ENCODE measurements around the gene CCDC68.

Gene CCDC68

GRCh38 chr18:54899500-54899899 lies 59.8 kb downstream of the CCDC68 start:
- Histone ChIP-seq H3K27me3 (replicated peaks; ENCODE audit: insufficient read depth, low read length) (no peaks in the 10 kb centered on the region), H2AFZ (ENCODE audit: low read length) (no peak overlapping the region), H3K4me2 (ENCODE audit: low read depth, low read length) (no peak overlapping the region), H3K9me3 (replicated peaks; ENCODE audit: insufficient read depth, low read length) (no peaks in the 10 kb centered on the region), H3K79me2 (ENCODE audit: low read length) (no peaks in the 10 kb centered on the region), H3K27ac (ENCODE audit: low read length) (no peak overlapping the region), H3K36me3 (replicated peaks; ENCODE audit: insufficient read depth, low read length) (no peaks in the 10 kb centered on the region), H3K4me1 (ENCODE audit: low read length) (no peaks in the 10 kb centered on the region), H3F3A (ENCODE audit: insufficient read depth, low read length) (no peaks in the 10 kb centered on the region), H4K20me1 (ENCODE audit: insufficient read depth, low read length) (no peaks in the 10 kb centered on the region), H3K9me2 (replicated peaks; ENCODE audit: insufficient read depth, low read length) (no peaks in the 10 kb centered on the region), H3K9ac (ENCODE audit: low read length) (no peak overlapping the region), H3K4me3 (ENCODE audit: low read length) (no peak overlapping the region)
- DNase-seq = no peak
- TF ChIP-seq CTCF (IDR thresholded peaks at IDR 0.05; ENCODE audit: low read length) (no peak), EZH2phosphoT487 (IDR thresholded peaks at IDR 0.05; ENCODE audit: low read length) (no peak), EZH2 (optimal IDR thresholded peaks at IDR 0.05; ENCODE audit: low read depth, low read length) (no peak)

- Histone ChIP-seq H3K27me3 (replicated peaks; ENCODE audit: insufficient read depth, low read length) (no peaks in the 10 kb centered on the region), H3K27ac (ENCODE audit: low read length) (no peak overlapping the region), H3K79me2 (ENCODE audit: low read length) (no peaks in the 10 kb centered on the region), H3K9me2 (replicated peaks; ENCODE audit: insufficient read depth, low read length) (no peaks in the 10 kb centered on the region), H3K4me3 (ENCODE audit: low read length) (no peak overlapping the region), H2AFZ (ENCODE audit: low read length) (no peak overlapping the region), H3K9me3 (replicated peaks; ENCODE audit: insufficient read depth, low read length) (no peaks in the 10 kb centered on the region), H4K20me1 (ENCODE audit: insufficient read depth, low read length) (no peaks in the 10 kb centered on the region), H3K4me1 (ENCODE audit: low read length) (no peaks in the 10 kb centered on the region), H3F3A (ENCODE audit: insufficient read depth, low read length) (no peaks in the 10 kb centered on the region), H3K4me2 (ENCODE audit: low read depth, low read length) (no peak overlapping the region), H3K9ac (ENCODE audit: low read length) (no peak overlapping the region), H3K36me3 (replicated peaks; ENCODE audit: insufficient read depth, low read length) (no peaks in the 10 kb centered on the region)
- no peak for DNase-seq
- no peak for TF ChIP-seq EZH2phosphoT487 (IDR thresholded peaks at IDR 0.05; ENCODE audit: low read length)
- no peak for TF ChIP-seq EZH2 (optimal IDR thresholded peaks at IDR 0.05; ENCODE audit: low read depth, low read length)
- TF ChIP-seq CTCF (IDR thresholded peaks at IDR 0.05; ENCODE audit: low read length) = no peak
These were observed 70.3 kb downstream of the CCDC68 start for GRCh38 chr18:54888933-54889332.

- Histone ChIP-seq H3F3A (ENCODE audit: insufficient read depth, low read length) (no peaks in the 10 kb centered on the region), H3K9me2 (replicated peaks; ENCODE audit: insufficient read depth, low read length) (no peaks in the 10 kb centered on the region), H2AFZ (ENCODE audit: low read length) (no peak overlapping the region), H3K9me3 (replicated peaks; ENCODE audit: insufficient read depth, low read length) (no peaks in the 10 kb centered on the region), H3K36me3 (replicated peaks; ENCODE audit: insufficient read depth, low read length) (no peaks in the 10 kb centered on the region), H3K4me2 (ENCODE audit: low read depth, low read length) (no peak overlapping the region), H3K27ac (ENCODE audit: low read length) (no peak overlapping the region), H3K9ac (ENCODE audit: low read length) (no peak overlapping the region), H3K4me1 (ENCODE audit: low read length) (no peaks in the 10 kb centered on the region), H3K79me2 (ENCODE audit: low read length) (no peaks in the 10 kb centered on the region), H3K4me3 (ENCODE audit: low read length) (no peak overlapping the region), H4K20me1 (ENCODE audit: insufficient read depth, low read length) (no peaks in the 10 kb centered on the region), H3K27me3 (replicated peaks; ENCODE audit: insufficient read depth, low read length) (no peaks in the 10 kb centered on the region)
- no peak for TF ChIP-seq EZH2 (optimal IDR thresholded peaks at IDR 0.05; ENCODE audit: low read depth, low read length)
- TF ChIP-seq CTCF (IDR thresholded peaks at IDR 0.05; ENCODE audit: low read length) = no peak
- no peak for TF ChIP-seq EZH2phosphoT487 (IDR thresholded peaks at IDR 0.05; ENCODE audit: low read length)
- DNase-seq = no peak
These were observed 70.9 kb downstream of the CCDC68 start for GRCh38 chr18:54888378-54888777.

Measured in MM.1S (cell line).